Right atrium auricular region (tissue), 2 donors: ENCODE measurements around the gene RPH3AL. TPM values are rescaled to one million over a fixed set of nuclear protein-coding genes. Genes with fewer than 3 reads are reported as not detected.

Source experiments
- DNase-seq: peaks from one replicate; pipeline ENCODE4 v3.0.0-alpha.2; 2019; ENCODE audit warnings: low spot score
- H3K27ac ChIP-seq, 2 donors: fragments of 200-600 bp; sonication (generic); 1 replicate in 1 of 2; 2 replicates in 1 of 2; pipeline ENCODE4 v1.5.1; 2016 to 2019
- H3K27me3 ChIP-seq, 2 donors: fragments of 200-600 bp; sonication (generic); one replicate each; pipeline versions ENCODE4 v1.5.1 to v1.6.0; 2017 to 2019
- H3K36me3 ChIP-seq: fragments of 200-600 bp; sonication (generic); one replicate; pipeline ENCODE4 v1.5.1; 2016
- H3K4me1 ChIP-seq, 2 donors: fragments of 200-600 bp; sonication (generic); one replicate each; pipeline versions ENCODE4 v1.5.1 to v1.6.0; 2017 to 2019
- H3K4me3 ChIP-seq, 2 donors: fragments of 200-600 bp; sonication (generic); 1 replicate in 1 of 2; 2 replicates in 1 of 2; pipeline ENCODE4 v1.5.1; 2017 to 2019; ENCODE audit warnings: mild to moderate bottlenecking in 1 of 2, moderate library complexity in 1 of 2
- H3K9me3 ChIP-seq, 2 donors: fragments of 200-600 bp; sonication (generic); one replicate each; pipeline ENCODE4 v1.5.1; 2019
- total RNA-seq, 2 donors: library from RNA; depleted of rRNA; stranded (reverse); fragments of >200 nt; gene quantifications; one replicate each; pipeline ENCODE4 v1.1.0, GENCODE V29; 2016
- TF ChIP-seq, protein P1 (sequence below), 2 donors: fragments of 200-600 bp; sonication (generic); IDR thresholded peaks; one replicate each; pipeline ENCODE4 v1.5.1; 2019; ENCODE audit warnings: antibody characterized with exemption in 2 of 2

Gene RPH3AL
- total RNA-seq, 2 donors from 2014 or later, result 7.2 to 13.1 TPM

DNA sequence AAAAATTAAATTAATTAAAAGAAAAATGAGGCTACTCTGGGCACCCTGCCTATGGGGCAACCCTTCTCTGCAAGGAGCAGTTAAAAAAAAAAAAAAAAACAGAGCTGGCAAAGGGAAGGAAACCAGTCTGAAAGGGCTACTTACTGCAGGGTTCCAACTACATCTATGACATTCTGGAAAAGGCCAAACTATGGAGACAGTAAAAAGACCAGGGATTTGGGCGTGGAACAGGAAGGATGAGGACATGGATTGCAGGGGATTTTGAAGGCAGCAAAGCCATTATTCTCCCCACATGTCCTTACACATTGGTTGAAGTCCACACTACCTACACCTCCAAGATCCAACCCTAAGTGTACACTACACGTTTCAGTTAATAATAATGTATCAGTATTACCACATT lies 4.6 kb downstream of the RPH3AL start:
- Histone ChIP-seq H3K36me3 (no peaks in the 10 kb centered on the region), H3K27ac (peak overlapping the region; percentile 48 to 77), H3K4me3 (no peak overlapping the region), H3K4me1 (peaks cover 0 to 36% of the 10 kb centered on the region in 2 donors), H3K27me3 (no peaks in the 10 kb centered on the region), H3K9me3 (no peaks in the 10 kb centered on the region)
- TF ChIP-seq, protein P1, sequence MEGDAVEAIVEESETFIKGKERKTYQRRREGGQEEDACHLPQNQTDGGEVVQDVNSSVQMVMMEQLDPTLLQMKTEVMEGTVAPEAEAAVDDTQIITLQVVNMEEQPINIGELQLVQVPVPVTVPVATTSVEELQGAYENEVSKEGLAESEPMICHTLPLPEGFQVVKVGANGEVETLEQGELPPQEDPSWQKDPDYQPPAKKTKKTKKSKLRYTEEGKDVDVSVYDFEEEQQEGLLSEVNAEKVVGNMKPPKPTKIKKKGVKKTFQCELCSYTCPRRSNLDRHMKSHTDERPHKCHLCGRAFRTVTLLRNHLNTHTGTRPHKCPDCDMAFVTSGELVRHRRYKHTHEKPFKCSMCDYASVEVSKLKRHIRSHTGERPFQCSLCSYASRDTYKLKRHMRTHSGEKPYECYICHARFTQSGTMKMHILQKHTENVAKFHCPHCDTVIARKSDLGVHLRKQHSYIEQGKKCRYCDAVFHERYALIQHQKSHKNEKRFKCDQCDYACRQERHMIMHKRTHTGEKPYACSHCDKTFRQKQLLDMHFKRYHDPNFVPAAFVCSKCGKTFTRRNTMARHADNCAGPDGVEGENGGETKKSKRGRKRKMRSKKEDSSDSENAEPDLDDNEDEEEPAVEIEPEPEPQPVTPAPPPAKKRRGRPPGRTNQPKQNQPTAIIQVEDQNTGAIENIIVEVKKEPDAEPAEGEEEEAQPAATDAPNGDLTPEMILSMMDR (IDR thresholded peaks at IDR 0.05), result no peak
- DNase-seq, result no peak

DNA sequence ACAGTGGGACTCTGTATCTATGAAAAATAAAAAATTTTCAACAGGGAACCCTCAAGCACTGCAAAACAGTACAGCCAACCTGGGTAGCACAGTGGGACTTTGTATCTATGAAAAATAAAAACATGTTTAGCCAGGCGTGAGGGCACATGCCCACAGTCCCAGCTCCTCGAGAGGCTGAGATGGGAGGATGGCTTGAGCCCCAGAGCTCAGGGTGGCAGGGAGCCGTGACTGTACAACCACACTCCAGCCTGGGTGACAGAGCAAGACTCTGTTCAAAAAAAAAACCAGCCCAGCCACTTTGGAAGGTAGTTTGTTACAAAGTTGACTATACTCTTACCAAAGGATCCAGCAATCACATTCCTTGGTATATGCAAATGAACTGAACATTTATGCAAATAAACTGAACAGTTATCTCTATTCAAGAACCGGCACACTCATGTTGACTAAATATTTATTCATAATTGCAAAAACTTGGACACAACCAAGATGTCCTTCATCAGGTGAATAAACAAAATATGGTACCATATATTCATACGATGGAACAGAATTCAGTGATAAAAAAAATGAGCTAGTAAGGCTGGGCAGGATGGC lies 5.2 kb downstream of the RPH3AL start:
- no peak for DNase-seq
- H3K27me3 ChIP-seq, result no peaks in the 10 kb centered on the region
- no peak overlapping the region for H3K4me3 ChIP-seq
- TF ChIP-seq, protein P1 (IDR thresholded peaks at IDR 0.05), result no peak
- H3K4me1 ChIP-seq, result peaks cover 0 to 30% of the 10 kb centered on the region in 2 donors
- no peaks in the 10 kb centered on the region for H3K9me3 ChIP-seq
- H3K36me3 ChIP-seq, result no peaks in the 10 kb centered on the region
- peak overlapping the region; percentile 48 to 77 for H3K27ac ChIP-seq

DNA sequence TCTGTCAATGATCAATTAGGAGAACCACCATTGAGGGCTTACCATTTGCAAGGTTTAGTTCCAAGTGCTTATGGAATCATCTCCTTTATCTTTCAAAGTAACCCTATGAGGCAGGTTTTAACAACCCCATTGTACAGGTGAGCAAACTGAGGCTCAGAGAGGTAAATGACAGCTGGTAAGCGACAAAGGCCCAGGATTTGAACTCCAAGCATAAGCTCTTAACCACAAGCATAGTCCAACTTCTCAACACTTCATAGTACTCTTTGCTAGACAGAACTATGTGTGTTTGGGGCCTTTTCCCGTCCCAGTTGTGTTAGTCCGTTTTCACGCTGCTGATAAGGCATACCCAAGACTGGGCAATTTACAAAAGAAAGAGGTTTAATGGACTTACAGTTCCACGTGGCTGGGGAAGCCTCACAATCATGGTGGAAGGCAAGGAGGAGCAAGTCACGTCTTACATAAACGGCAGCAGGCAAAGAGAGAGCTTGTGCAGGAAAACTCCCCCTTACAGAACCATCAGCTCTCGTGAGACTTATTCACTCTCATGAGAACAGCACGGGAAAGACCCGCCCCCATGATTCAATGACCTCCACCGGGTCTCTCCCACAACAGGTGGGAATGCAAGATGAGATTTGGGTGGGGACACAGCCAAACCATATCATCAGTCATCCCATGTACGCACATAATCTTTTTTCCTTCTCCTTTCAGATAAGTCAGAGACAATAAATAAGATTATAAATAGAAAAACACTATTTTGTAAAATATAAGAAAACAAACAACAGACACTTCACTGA lies 6.4 kb downstream of the RPH3AL start:
- H3K4me3 ChIP-seq, result no peak overlapping the region
- H3K27ac ChIP-seq, result no peak overlapping the region
- TF ChIP-seq, protein P1 (IDR thresholded peaks at IDR 0.05), result no peak
- peaks cover 0 to 20% of the 10 kb centered on the region in 2 donors for H3K4me1 ChIP-seq
- H3K36me3 ChIP-seq, result no peaks in the 10 kb centered on the region
- no peak for DNase-seq
- no peaks in the 10 kb centered on the region for H3K27me3 ChIP-seq
- no peaks in the 10 kb centered on the region for H3K9me3 ChIP-seq

DNA sequence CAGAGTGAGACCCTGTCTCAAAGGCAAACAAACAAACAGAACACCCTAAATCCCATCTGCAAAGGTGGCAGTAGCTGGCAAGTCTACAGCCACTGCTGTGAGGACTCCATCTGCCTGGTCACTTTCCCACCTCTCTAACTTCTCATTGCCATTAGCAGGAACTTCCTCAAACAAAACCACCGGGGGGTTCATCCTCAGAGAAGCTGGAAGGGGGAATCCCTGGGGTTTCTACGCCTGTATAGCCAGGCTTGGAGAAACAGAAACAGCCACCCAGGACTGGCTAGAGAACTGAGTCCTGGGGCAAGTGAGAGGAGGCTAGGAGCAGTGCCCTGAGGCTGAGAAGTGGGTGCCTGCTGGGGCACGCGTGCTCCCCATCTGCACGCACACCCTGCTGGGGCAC lies 7.3 kb downstream of the RPH3AL start:
- no peaks in the 10 kb centered on the region for H3K27me3 ChIP-seq
- no peak overlapping the region for H3K4me3 ChIP-seq
- DNase-seq, result no peak
- TF ChIP-seq, protein P1 (IDR thresholded peaks at IDR 0.05), result no peak
- H3K36me3 ChIP-seq, result no peaks in the 10 kb centered on the region
- no peak overlapping the region for H3K27ac ChIP-seq
- H3K9me3 ChIP-seq, result no peaks in the 10 kb centered on the region
- H3K4me1 ChIP-seq, result peaks cover 0 to 12% of the 10 kb centered on the region in 2 donors

DNA sequence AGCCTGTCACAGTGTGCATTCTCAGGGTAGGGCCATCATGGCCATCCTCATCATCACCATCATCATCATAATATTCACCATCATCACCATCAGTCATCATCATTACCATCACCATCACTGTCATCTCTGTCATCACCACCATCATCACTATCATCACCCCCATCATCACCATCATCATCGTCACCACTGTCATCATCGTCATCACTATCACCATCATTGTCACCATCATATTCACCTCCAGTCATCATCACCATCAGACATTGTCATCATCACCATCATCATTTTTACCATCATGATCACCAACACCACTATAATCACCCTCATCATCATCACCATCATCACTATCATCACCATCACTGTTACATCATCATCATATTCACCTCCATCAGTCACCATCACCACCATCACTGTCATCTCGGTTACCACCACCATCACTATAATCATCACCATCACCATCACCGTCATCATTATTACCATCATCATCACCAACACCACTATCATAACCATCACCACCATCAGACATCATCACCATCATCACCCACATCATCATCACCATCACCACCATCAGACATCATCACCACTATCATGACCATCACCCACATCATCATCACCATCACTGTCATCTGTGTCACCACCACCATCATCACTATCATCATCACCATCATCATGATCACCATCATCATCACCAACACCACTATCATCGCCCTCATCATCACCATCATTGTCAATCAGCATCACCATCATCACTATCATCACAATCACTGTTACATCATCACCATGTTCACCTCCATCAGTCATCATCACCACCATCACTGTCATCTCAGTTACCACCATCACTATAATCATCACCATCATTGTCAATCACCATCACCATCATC lies 8.5 kb downstream of the RPH3AL start:
- Histone ChIP-seq H3K4me1 (peaks cover 0 to 5% of the 10 kb centered on the region in 2 donors), H3K9me3 (no peaks in the 10 kb centered on the region), H3K4me3 (no peak overlapping the region), H3K36me3 (no peaks in the 10 kb centered on the region), H3K27ac (no peak overlapping the region), H3K27me3 (no peaks in the 10 kb centered on the region)
- DNase-seq, result no peak
- TF ChIP-seq, protein P1 (IDR thresholded peaks at IDR 0.05), result no peak
